ENCODE measurements around the gene MED29.

MED29 gene

GRCh38 chr19:39398297-39398864, 7.2 kb downstream of the MED29 start:
- no peak for DNase-seq (ENCODE audit: low spot score)

GRCh38 chr19:39399668-39400050, 8.5 kb downstream of the MED29 start:
- DNase-seq (ENCODE audit: low spot score): no peak

- DNase-seq (ENCODE audit: low spot score): no peak
Measured at GRCh38 chr19:39400061-39400460, 8.9 kb downstream of the MED29 start.

GRCh38 chr19:39401070-39401548, 9.9 kb downstream of the MED29 start:
- no peak for DNase-seq (ENCODE audit: low spot score)

- DNase-seq (ENCODE audit: low spot score): no peak
Measured at GRCh38 chr19:39401549-39402345, 10.6 kb downstream of the MED29 start.

- peak; percentile 91 for DNase-seq (ENCODE audit: low spot score)
Measured at GRCh38 chr19:39402346-39403300, 11.4 kb downstream of the MED29 start.

GRCh38 chr19:39403331-39404312, 12.4 kb downstream of the MED29 start:
- peak; percentile 97 for DNase-seq (ENCODE audit: low spot score)

GRCh38 chr19:39405261-39405957, 14.2 kb downstream of the MED29 start:
- no peak for DNase-seq (ENCODE audit: low spot score)

- DNase-seq (ENCODE audit: low spot score): no peak
Measured at GRCh38 chr19:39405958-39406655, 14.9 kb downstream of the MED29 start.

GRCh38 chr19:39406656-39407409, 15.7 kb downstream of the MED29 start, which contains the start of gene ZFP36:
ZFP36 (plus strand) TSS chr19:39406847; CDS start chr19:39406905, 58 bp downstream.
- DNase-seq (ENCODE audit: low spot score): peak; percentile 96

- no peak for DNase-seq (ENCODE audit: low spot score)
Measured at GRCh38 chr19:39407410-39407659, 16.2 kb downstream of the MED29 start.

- no peak for DNase-seq (ENCODE audit: low spot score)
Measured at GRCh38 chr19:39407660-39408391, 16.6 kb downstream of the MED29 start.

- DNase-seq (ENCODE audit: low spot score): no peak
Measured at GRCh38 chr19:39408392-39409207, 17.4 kb downstream of the MED29 start.

GRCh38 chr19:39409208-39410016, 18.2 kb downstream of the MED29 start:
- DNase-seq (ENCODE audit: low spot score): peak; percentile 91

GRCh38 chr19:39410017-39410830, 19.0 kb downstream of the MED29 start:
- DNase-seq (ENCODE audit: low spot score): no peak

- DNase-seq (ENCODE audit: low spot score): no peak
Measured at GRCh38 chr19:39410831-39411080, 19.6 kb downstream of the MED29 start.

Measured in left forelimb (tissue), 1 donor.